DND-41 (cell line): ENCODE measurements around the gene SND1.

Source experiments
- ATAC-seq: fragments of 200-7000 bp; cut with Tn5 transposase; 3 replicates; pipeline ENCODE4 v1.9.1; 2021; ENCODE audit warnings: low read depth; ENCODE audit not compliant: insufficient read depth
- DNase-seq: peaks from one replicate; pipeline ENCODE4 v3.0.0-alpha.2; 2020
- H2AFZ ChIP-seq: 2 replicates; pipeline ENCODE4 v1.6.0; 2012; ENCODE audit warnings: low read depth, low read length
- H3K27ac ChIP-seq: 2 replicates; pipeline ENCODE4 v1.5.1; 2012; ENCODE audit warnings: low read length, inconsistent platforms
- H3K27me3 ChIP-seq: fragments of 200-600 bp; sonication (generic); 2 replicates; pipeline ENCODE4 v1.6.0; 2012; ENCODE audit warnings: low read length, mild to moderate bottlenecking, inconsistent platforms; ENCODE audit not compliant: insufficient read depth, poor library complexity
- H3K36me3 ChIP-seq: 2 replicates; pipeline ENCODE4 v1.5.1; 2012; ENCODE audit warnings: low read length, inconsistent platforms; ENCODE audit not compliant: insufficient read depth
- H3K4me1 ChIP-seq: 2 replicates; pipeline ENCODE4 v1.5.1; 2012; ENCODE audit warnings: mild to moderate bottlenecking, low read length; ENCODE audit not compliant: insufficient read depth
- H3K4me2 ChIP-seq: 2 replicates; pipeline ENCODE4 v1.6.0; 2012; ENCODE audit warnings: mild to moderate bottlenecking, moderate library complexity, low read length, inconsistent platforms; ENCODE audit not compliant: insufficient read depth
- H3K4me3 ChIP-seq, 2 experiments: fragments of 200-600 bp in 1 of 2; shearing (Covaris generic) in 1 of 2; 2 replicates each; pipeline ENCODE4 v1.5.1; 2012 to 2016; ENCODE audit warnings: inconsistent platforms in 2 of 2, low read length in 2 of 2, mild to moderate bottlenecking in 2 of 2, low read depth in 1 of 2, moderate library complexity in 1 of 2
- H3K79me2 ChIP-seq: 2 replicates; pipeline ENCODE4 v1.6.0; 2012; ENCODE audit warnings: low read length, inconsistent platforms; ENCODE audit not compliant: insufficient read depth
- H3K9ac ChIP-seq: 2 replicates; pipeline ENCODE4 v1.6.0; 2012; ENCODE audit warnings: low read depth, mild to moderate bottlenecking, inconsistent platforms, low read length, moderate library complexity
- H3K9me3 ChIP-seq: 2 replicates; pipeline ENCODE4 v1.5.1; 2012; ENCODE audit warnings: low read length, moderate library complexity, mild to moderate bottlenecking, inconsistent platforms; ENCODE audit not compliant: insufficient read depth, severe bottlenecking
- H4K20me1 ChIP-seq: 2 replicates; pipeline ENCODE4 v1.6.0; 2012; ENCODE audit warnings: low read length; ENCODE audit not compliant: insufficient read depth
- CTCF ChIP-seq: IDR thresholded peaks from 2 replicates; pipeline ENCODE4 v1.5.1; 2012; ENCODE audit warnings: borderline replicate concordance, low read length, moderate library complexity, mild to moderate bottlenecking; ENCODE audit not compliant: poor library complexity, severe bottlenecking; ENCODE audit errors: extremely low read depth
- EZH2 ChIP-seq: IDR thresholded peaks from 3 replicates; pipeline ENCODE4 v1.6.1; 2012; ENCODE audit warnings: borderline replicate concordance, low read depth, mild to moderate bottlenecking, moderate library complexity, low read length, inconsistent platforms; ENCODE audit not compliant: severe bottlenecking

Gene SND1

GRCh38 chr7:127667017-127667670, 15.2 kb downstream of the SND1 start:
- no peak for ATAC-seq
- peaks cover 28% of the 10 kb centered on the region for H3K36me3 ChIP-seq
- no peaks in the 10 kb centered on the region for H3K4me1 ChIP-seq
- H3K4me2 ChIP-seq, result no peak overlapping the region
- DNase-seq, result no peak
- peaks cover 47% of the 10 kb centered on the region for H4K20me1 ChIP-seq
- H3K27ac ChIP-seq, result no peak overlapping the region
- TF ChIP-seq CTCF (no peak), EZH2 (no peak)
- no peak overlapping the region for H2AFZ ChIP-seq
- peaks cover 96% of the 10 kb centered on the region for H3K79me2 ChIP-seq
- no peak overlapping the region for H3K9ac ChIP-seq
- H3K9me3 ChIP-seq, result no peaks in the 10 kb centered on the region
- no peaks in the 10 kb centered on the region for H3K27me3 ChIP-seq
- H3K4me3 ChIP-seq, result no peak overlapping the region

GRCh38 chr7:127667759-127668530, 16.0 kb downstream of the SND1 start:
- no peak for DNase-seq
- no peaks in the 10 kb centered on the region for H3K9me3 ChIP-seq
- no peak for ATAC-seq
- H3K79me2 ChIP-seq, result peaks cover 95% of the 10 kb centered on the region
- no peak overlapping the region for H3K9ac ChIP-seq
- peaks cover 42% of the 10 kb centered on the region for H4K20me1 ChIP-seq
- H2AFZ ChIP-seq, result no peak overlapping the region
- H3K27me3 ChIP-seq, result no peaks in the 10 kb centered on the region
- peaks cover 28% of the 10 kb centered on the region for H3K36me3 ChIP-seq
- H3K4me3 ChIP-seq, result no peak overlapping the region
- no peak overlapping the region for H3K27ac ChIP-seq
- H3K4me1 ChIP-seq, result no peaks in the 10 kb centered on the region
- no peak overlapping the region for H3K4me2 ChIP-seq
- TF ChIP-seq EZH2 (no peak), CTCF (no peak)

DNA sequence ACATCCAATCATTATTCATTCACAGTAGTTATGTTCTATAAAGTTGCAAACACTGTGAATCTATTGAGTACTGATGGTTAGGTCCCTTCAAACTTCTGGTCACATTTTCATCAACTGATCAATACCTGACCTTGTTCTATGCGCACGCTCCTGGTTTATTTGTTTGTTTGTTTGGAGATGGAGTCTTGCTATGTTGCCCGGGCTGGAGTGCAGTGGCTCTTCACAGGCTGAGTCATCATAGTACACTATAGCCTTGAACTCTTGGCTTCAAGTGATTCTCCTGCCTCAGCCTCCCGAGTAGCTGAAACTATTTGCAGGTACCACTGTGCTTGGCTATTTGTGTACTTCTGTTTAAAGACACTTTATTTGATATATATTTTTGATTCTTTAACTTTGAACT, 19.3 kb downstream of the SND1 start:
- Histone ChIP-seq H3K4me1 (no peaks in the 10 kb centered on the region), H2AFZ (no peak overlapping the region), H3K4me3 (no peak overlapping the region), H3K9me3 (peaks cover 3% of the 10 kb centered on the region), H3K27me3 (no peaks in the 10 kb centered on the region), H3K9ac (no peak overlapping the region), H3K4me2 (no peak overlapping the region), H3K79me2 (peaks cover 92% of the 10 kb centered on the region), H3K27ac (no peak overlapping the region), H4K20me1 (peaks cover 25% of the 10 kb centered on the region), H3K36me3 (peaks cover 35% of the 10 kb centered on the region)
- TF ChIP-seq EZH2 (no peak), CTCF (no peak)
- DNase-seq, result no peak
- ATAC-seq, result no peak
